ES-I3 (cell line): Measurements from ENCODE around the gene GAP43.

ENCODE experiments used
- H3K36me3 ChIP-seq: 2 replicates; pipeline ENCODE4 v1.6.1; 2013; ENCODE audit warnings: mild to moderate bottlenecking, low read length, control low read depth, moderate library complexity; ENCODE audit not compliant: insufficient read depth
- H3K4me1 ChIP-seq: 2 replicates; pipeline ENCODE4 v1.6.1; 2013; ENCODE audit warnings: mild to moderate bottlenecking, control low read depth, low read length; ENCODE audit not compliant: insufficient read depth
- H3K9ac ChIP-seq: 2 replicates; pipeline ENCODE4 v1.6.1; 2013; ENCODE audit warnings: low read depth, mild to moderate bottlenecking, low read length, moderate library complexity
- H3K9me3 ChIP-seq: 2 replicates; pipeline ENCODE4 v1.6.1; 2013; ENCODE audit warnings: mild to moderate bottlenecking, low read length, moderate library complexity; ENCODE audit not compliant: control insufficient read depth, insufficient read depth

GAP43 gene

GRCh38 chr3:115758076-115758763 is 134.9 kb downstream of the GAP43 start:
- Histone ChIP-seq H3K36me3 (no peaks in the 10 kb centered on the region), H3K9ac (no peak overlapping the region), H3K9me3 (no peaks in the 10 kb centered on the region), H3K4me1 (no peaks in the 10 kb centered on the region)

GRCh38 chr3:115760716-115761115 is 137.4 kb downstream of the GAP43 start:
- no peak overlapping the region for H3K9ac ChIP-seq
- H3K9me3 ChIP-seq: no peaks in the 10 kb centered on the region
- no peaks in the 10 kb centered on the region for H3K36me3 ChIP-seq
- no peaks in the 10 kb centered on the region for H3K4me1 ChIP-seq

- H3K9me3 ChIP-seq: no peaks in the 10 kb centered on the region
- H3K4me1 ChIP-seq: peaks cover 11% of the 10 kb centered on the region
- H3K36me3 ChIP-seq: no peaks in the 10 kb centered on the region
- H3K9ac ChIP-seq: no peak overlapping the region
Measured at GRCh38 chr3:115761927-115762305, 138.6 kb downstream of the GAP43 start.

GRCh38 chr3:115766587-115767482 is 143.5 kb downstream of the GAP43 start:
- Histone ChIP-seq H3K36me3 (no peaks in the 10 kb centered on the region), H3K4me1 (peaks cover 14% of the 10 kb centered on the region), H3K9ac (no peak overlapping the region), H3K9me3 (no peaks in the 10 kb centered on the region)

- H3K4me1 ChIP-seq: peaks cover 14% of the 10 kb centered on the region
- H3K9ac ChIP-seq: no peak overlapping the region
- no peaks in the 10 kb centered on the region for H3K9me3 ChIP-seq
- no peaks in the 10 kb centered on the region for H3K36me3 ChIP-seq
Measured at GRCh38 chr3:115768661-115769060, 145.4 kb downstream of the GAP43 start.
